Astrocyte (in vitro differentiated cells and primary cell): ENCODE measurements around the gene ZGPAT.

Experiments
- CTCF ChIP-seq: IDR thresholded peaks from 2 replicates; pipeline ENCODE4 v1.5.1; 2011; ENCODE audit warnings: low read depth, mild to moderate bottlenecking, inconsistent platforms, low read length, moderate library complexity; ENCODE audit not compliant: insufficient read depth
- EZH2 ChIP-seq: IDR thresholded peaks from 2 replicates; pipeline ENCODE4 v1.6.1; 2012; ENCODE audit warnings: mild to moderate bottlenecking, low read length, inconsistent platforms; ENCODE audit not compliant: insufficient read depth

GRCh38 chr20:63693733-63694583 is 13.9 kb upstream of the ZGPAT start:
- TF ChIP-seq CTCF (no peak), EZH2 (no peak)
